H7 (cell line): ENCODE measurements around the gene SCGB1D1. TPM values are rescaled to one million over a fixed set of nuclear protein-coding genes. Genes with fewer than 3 reads are reported as not detected.

Source experiments
- DNase-seq: peaks from one replicate; pipeline ENCODE4 v3.0.0; 2012
- H3K27me3 ChIP-seq: 2 replicates; pipeline ENCODE4 v1.6.0; 2011; ENCODE audit warnings: mild to moderate bottlenecking, low read length; ENCODE audit not compliant: control insufficient read depth, insufficient read depth
- H3K36me3 ChIP-seq: replicated peaks from 2 replicates; pipeline ENCODE4 v1.5.1; 2011; ENCODE audit warnings: low read length; ENCODE audit not compliant: control insufficient read depth, insufficient read depth
- H3K4me3 ChIP-seq: 2 replicates; pipeline ENCODE4 v1.5.1; 2011; ENCODE audit warnings: low read depth, mild to moderate bottlenecking, control low read depth, low read length, moderate library complexity; ENCODE audit not compliant: insufficient read depth
- total RNA-seq: library from RNA; depleted of rRNA; stranded (reverse); fragments of >200 nt; shearing (Covaris generic); gene quantifications from 2 replicates; pipeline ENCODE4 v1.2.3, GENCODE V29; 2014; rRNA removed

Gene SCGB1D1
- total RNA-seq, 1 experiment from 2014 or later, result not detected

DNA sequence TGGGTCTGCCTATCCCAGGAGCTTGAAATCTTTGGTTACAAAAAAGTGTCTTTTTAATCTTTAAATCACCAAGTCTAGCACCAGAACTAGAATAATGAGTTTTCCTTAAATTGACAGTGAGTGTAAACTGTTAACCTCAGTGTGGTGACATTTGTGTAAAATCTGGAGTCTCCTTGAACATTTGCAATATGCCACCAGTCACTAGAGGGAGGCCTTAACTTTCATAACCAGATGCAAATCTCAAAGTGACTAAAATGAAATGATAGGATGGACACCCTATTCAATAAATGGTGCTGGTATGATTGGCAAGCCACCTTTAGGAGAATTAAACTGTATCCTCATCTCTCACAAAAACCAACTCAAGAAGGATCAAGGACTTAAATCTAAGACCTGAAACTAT, 43.7 kb downstream of the SCGB1D1 start:
- Histone ChIP-seq H3K4me3 (no peak overlapping the region), H3K27me3 (no peaks in the 10 kb centered on the region), H3K36me3 (no peaks in the 10 kb centered on the region)
- DNase-seq, result no peak

DNA sequence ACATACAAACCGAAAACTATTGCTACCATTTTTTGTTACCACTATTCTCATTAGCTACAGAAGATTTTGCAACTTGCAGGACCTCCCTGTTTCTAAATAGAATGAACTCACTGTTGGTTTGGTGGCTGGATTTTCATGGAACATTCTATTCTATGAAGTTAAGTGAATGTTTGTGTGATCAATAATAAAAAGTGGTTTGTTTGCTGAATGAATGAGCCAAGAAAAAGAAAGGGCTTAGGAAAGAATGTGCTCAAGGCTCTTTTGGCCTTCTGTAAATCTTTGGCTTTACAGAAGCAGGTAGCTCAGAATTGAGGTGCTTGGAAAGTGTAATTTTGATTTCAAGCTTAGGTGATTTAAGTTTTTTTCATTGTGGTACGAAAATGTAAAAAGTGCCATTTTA, 46.2 kb downstream of the SCGB1D1 start:
- Histone ChIP-seq H3K4me3 (no peak overlapping the region), H3K36me3 (no peaks in the 10 kb centered on the region), H3K27me3 (no peaks in the 10 kb centered on the region; the same call in 1 of the 2 replicates)
- no peak for DNase-seq

DNA sequence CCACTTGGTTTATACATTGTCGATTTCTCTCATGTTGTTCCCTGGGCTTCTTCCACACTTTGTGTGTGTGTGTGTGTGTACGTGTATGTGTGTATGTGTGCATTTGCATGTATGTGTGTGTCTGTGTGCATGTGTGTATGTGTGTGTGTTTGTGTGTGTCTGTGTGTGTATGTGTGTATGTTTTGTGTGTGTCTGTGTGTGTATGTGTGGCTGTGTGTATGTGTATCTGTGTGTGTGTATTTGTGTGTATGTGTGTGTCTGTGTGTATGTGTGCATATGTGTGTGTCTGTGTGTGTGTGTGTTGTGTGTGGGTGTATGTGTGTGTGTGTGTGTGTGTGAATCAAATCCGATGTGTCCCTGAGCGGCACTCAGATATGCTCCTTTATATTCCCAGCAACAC, 47.5 kb downstream of the SCGB1D1 start:
- no peak for DNase-seq
- H3K36me3 ChIP-seq, result no peaks in the 10 kb centered on the region
- H3K27me3 ChIP-seq, result no peaks in the 10 kb centered on the region; the same call in 1 of the 2 replicates
- no peak overlapping the region for H3K4me3 ChIP-seq

DNA sequence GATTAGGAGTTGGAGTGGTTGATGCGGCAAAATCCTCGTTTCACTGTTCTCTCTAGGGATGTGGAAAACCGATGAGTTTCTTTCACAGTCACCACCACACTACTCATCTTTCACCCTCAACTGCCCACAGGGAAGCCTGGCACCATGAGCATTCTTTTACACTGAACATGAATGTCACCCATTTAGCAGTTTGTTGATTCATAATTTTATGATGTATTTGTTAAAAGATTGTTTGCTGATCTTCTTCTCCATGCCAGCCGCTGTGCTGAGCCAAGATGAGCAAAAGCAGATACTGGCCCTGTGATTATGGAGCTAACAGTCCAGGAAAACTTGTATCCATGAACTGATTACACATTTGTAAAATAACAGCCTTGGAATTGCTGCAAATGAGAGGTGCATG, 48.1 kb downstream of the SCGB1D1 start:
- Histone ChIP-seq H3K4me3 (no peak overlapping the region), H3K36me3 (no peaks in the 10 kb centered on the region), H3K27me3 (no peaks in the 10 kb centered on the region; the same call in 1 of the 2 replicates)
- no peak for DNase-seq

DNA sequence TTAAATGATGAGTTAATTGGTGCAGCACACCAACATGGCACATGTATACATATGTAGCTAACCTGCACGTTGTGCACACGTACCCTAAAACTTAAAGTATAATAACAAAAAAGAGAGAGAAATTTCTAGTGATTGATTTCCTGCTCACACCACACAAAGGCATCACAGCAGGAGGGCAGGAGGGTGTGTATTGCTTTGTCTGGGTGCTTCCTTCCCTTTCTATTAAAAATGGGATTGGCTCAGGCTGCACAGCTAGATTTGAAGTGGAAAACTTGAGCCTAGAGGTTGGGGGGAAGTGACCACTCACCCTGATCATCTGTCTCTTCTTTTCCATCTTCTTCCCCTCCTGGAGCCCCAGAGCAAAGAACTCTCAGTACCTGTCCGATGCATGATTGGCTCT, 51.1 kb downstream of the SCGB1D1 start:
- Histone ChIP-seq H3K27me3 (no peaks in the 10 kb centered on the region; the same call in 1 of the 2 replicates), H3K4me3 (no peak overlapping the region), H3K36me3 (no peaks in the 10 kb centered on the region)
- no peak for DNase-seq

DNA sequence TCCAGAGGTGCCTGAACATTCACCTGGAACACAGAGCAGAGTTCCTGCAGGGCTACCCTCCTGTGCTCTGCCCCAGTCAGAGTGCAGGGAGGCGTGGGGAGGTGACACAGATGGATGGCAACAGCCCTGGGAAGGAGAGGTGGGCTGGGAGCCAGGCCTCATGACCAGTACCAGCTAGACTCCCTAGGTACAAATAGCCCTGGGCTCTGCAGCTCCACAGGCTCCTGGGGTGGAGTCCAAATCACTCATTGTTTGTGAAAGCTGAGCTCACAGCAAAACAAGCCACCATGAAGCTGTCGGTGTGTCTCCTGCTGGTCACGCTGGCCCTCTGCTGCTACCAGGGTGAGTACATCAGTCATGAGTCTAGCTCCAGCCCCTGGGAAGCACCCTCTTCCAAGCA, 52.0 kb downstream of the SCGB1D1 start, which contains the start of gene SCGB1D2:
Gene SCGB1D2 (plus strand): TSS at position 219 of the 400 bp plus-strand sequence. CDS start 69 bp downstream, at position 288.
- Histone ChIP-seq H3K4me3 (no peak within 1 kb of the TSS), H3K27me3 (no peaks in the 10 kb centered on the region; the same call in 1 of the 2 replicates), H3K36me3 (no peaks in the 10 kb centered on the region)
- no peak for DNase-seq

Other genes starting within 250 kb of the SCGB1D1 start
- 0.30 and 0.45 TPM in 2 replicates for gene BEST1, start 239.9 kb upstream of the SCGB1D1 start, total RNA-seq
- gene FTH1, start 222.6 kb upstream of the SCGB1D1 start, total RNA-seq, result 443 and 463 TPM in 2 replicates
- gene INCENP, start 66.2 kb upstream of the SCGB1D1 start, total RNA-seq, result 96.8 and 107 TPM in 2 replicates
- not detected in 2 replicates for gene SCGB2A1, start 18.5 kb downstream of the SCGB1D1 start, total RNA-seq
- gene SCGB1D2, start 52.0 kb downstream of the SCGB1D1 start, total RNA-seq, result not detected in 2 replicates
- gene SCGB2A2, start 79.9 kb downstream of the SCGB1D1 start, total RNA-seq, result not detected in 2 replicates
- gene SCGB1D4, start 108.9 kb downstream of the SCGB1D1 start, total RNA-seq, result not detected in 2 replicates
- gene ASRGL1, start 147.2 kb downstream of the SCGB1D1 start, total RNA-seq, result 46.3 and 56.3 TPM in 2 replicates
- not detected in 2 replicates for gene SCGB1A1, start 228.8 kb downstream of the SCGB1D1 start, total RNA-seq